Ovary (tissue), 3 donors: ENCODE data around the gene PLEKHJ1.

ENCODE experiments used
- EP300 ChIP-seq: sonication (generic); formaldehyde crosslinking; IDR thresholded peaks from one replicate; pipeline ENCODE4 v1.6.1; 2017; ENCODE audit warnings: antibody characterized with exemption
- POLR2A ChIP-seq: fragments of 450-650 bp; IDR thresholded peaks from one replicate; pipeline ENCODE4 v1.6.1; 2017; ENCODE audit warnings: antibody characterized with exemption, mild to moderate bottlenecking, moderate library complexity
- TF ChIP-seq, protein P1 (sequence below), 3 donors: fragments of 450-650 bp in 2 of 3; fragments of 200-600 bp in 1 of 3; IDR thresholded peaks; one replicate each; pipeline versions ENCODE4 v1.5.1 to v1.8.0; 2016 to 2022; ENCODE audit warnings: antibody characterized with exemption in 3 of 3, mild to moderate bottlenecking in 1 of 3
- donor health status: DM: no; HTN: no; CAD: no.

DNA sequence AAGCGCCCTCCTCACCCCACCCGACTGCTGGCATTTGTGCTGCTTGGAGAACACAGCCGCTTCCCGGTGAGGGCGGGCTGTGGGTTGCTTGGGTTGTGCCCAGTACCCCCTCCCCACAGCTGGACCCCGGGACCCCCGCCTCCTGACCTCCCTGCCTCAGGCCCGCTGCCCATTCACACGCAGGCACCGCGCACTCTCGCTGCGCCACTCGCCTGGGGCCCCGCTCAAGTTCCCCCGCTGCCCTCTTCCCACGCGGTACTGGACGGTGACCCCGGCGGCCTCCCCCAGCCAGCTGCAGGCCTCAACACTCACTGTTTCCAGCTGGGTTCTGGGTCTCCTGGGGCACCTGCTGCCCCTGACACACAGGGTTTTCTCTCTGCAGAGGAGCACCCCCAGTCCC lies 16.4 kb downstream of the PLEKHJ1 start:
- TF ChIP-seq, protein P1, sequence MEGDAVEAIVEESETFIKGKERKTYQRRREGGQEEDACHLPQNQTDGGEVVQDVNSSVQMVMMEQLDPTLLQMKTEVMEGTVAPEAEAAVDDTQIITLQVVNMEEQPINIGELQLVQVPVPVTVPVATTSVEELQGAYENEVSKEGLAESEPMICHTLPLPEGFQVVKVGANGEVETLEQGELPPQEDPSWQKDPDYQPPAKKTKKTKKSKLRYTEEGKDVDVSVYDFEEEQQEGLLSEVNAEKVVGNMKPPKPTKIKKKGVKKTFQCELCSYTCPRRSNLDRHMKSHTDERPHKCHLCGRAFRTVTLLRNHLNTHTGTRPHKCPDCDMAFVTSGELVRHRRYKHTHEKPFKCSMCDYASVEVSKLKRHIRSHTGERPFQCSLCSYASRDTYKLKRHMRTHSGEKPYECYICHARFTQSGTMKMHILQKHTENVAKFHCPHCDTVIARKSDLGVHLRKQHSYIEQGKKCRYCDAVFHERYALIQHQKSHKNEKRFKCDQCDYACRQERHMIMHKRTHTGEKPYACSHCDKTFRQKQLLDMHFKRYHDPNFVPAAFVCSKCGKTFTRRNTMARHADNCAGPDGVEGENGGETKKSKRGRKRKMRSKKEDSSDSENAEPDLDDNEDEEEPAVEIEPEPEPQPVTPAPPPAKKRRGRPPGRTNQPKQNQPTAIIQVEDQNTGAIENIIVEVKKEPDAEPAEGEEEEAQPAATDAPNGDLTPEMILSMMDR (IDR thresholded peaks at IDR 0.05) = no peak
- TF ChIP-seq POLR2A (no peak), EP300 (no peak)
